GM11168 (cell line): ENCODE measurements around the gene COL26A1.
"Not testable (repeated sequence)": the region's sequence is repeated elsewhere in the genome, so short reads cannot be mapped to it uniquely, and the experiment has no call there.

ENCODE experiments used
- in situ Hi-C: fragments of 300-500 bp; cut with MboI; formaldehyde crosslinking; loops from one replicate; pipeline ENCODE4 v1.12.0; 2022; ENCODE audit warnings: low sequenced_read_pairs; ENCODE audit not compliant: unreplicated experiment

COL26A1 gene

GRCh38 chr7:101487105-101487458 lies 124.4 kb downstream of the COL26A1 start:
- in situ Hi-C loops = no loop called here

- in situ Hi-C loops = no loop called here
Measured at GRCh38 chr7:101487753-101488152, 125.1 kb downstream of the COL26A1 start.

GRCh38 chr7:101488826-101489572 lies 126.3 kb downstream of the COL26A1 start:
- in situ Hi-C loops = no loop called here

DNA sequence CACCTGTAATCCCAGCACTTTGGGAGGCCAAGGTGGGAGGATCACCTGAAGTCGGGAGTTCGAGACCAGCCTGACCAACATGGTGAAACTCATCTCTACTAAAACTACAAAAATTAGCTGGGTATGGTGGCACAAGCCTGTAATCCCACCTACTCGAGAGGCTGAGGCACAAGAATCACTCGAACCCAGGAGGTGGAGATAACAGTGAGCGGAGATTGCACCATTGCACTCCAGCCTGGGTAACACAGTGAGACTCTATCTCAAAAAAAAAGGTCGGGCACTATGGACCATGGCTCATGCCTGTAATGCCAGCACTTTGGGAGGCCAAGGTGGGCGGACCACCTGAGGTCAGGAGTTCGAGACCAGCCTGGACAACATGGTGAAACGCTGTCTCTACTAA lies 127.8 kb downstream of the COL26A1 start:
- in situ Hi-C loops = not testable (repeated sequence)

- in situ Hi-C loops = not testable (repeated sequence)
Measured at GRCh38 chr7:101491442-101491841, 128.8 kb downstream of the COL26A1 start.

GRCh38 chr7:101494602-101495329 lies 132.1 kb downstream of the COL26A1 start:
- in situ Hi-C loops = no loop called here

- in situ Hi-C loops = no loop called here
Measured at GRCh38 chr7:101496017-101496416, 133.3 kb downstream of the COL26A1 start.

- in situ Hi-C loops = no loop called here
Measured at GRCh38 chr7:101501351-101501750, 138.7 kb downstream of the COL26A1 start.

DNA sequence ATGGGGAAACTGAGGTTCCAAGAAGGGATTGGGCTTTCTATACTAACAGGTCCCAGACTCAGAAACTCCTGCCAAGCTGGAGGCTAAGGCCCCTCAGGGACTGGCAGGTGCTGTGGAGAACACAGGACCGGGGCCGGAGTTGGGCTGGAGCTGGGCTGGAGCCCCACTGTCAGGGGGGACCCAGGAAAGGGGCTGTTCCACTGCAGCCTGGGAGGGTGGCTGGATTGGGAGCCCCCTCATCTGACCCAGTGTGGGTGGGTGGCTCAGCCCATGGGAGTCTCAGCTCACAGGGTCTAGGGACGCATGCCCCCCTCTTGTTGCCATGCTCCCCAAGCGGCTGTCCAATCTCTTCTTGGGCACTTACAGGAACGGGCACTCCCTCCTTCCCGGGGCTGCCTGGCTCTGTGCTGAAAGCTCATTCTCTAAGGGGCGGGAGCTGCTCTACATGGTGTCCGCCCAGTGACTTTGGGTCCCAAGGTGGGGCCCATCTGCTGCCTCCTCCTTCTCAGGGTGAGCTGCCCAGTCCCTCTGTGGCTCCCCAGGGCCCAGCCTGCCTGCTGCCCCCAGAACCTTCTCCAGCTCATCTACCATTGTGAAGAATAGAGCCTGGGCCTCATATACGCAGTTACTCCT lies 139.9 kb downstream of the COL26A1 start:
- in situ Hi-C loops = no loop called here

DNA sequence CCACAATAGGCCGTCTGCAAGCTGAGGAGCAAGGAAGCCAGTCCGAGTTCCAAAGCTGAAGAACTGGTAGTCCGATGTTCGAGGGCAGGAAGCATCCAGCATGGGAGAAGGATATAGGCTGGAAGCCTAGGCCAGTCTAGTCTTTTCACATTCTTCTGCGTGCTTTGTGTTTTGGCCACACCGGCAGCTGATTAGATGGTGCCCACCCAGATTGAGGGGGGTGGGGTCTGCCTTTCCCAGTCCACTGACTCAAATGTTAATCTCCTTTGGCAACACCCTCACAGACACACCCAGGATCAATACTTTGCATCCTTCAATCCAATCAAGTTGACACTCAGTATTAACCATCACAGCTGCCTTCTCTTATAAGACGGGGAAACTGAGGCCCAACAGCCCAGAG lies 142.8 kb downstream of the COL26A1 start:
- in situ Hi-C loops = not testable (repeated sequence)

DNA sequence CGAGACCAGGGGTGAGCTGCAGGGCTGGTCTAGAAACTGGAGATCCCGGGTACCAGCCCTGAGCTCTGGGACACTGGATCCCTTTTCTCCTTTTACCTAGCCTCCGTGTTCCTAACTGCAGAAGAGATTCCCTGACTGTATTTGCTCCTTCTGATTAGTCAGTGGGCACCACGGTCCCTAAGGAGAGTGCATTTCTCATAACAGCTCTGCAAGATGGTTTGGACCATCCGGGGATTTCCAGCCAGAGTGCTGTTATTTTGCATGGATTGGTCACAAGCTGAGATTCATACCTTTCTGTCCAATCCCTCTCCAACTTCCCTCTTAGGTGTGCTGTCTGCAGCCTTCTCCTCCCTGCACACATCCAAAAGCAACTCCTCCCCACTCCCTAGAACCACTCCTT lies 143.9 kb downstream of the COL26A1 start:
- in situ Hi-C loops = no loop called here

- in situ Hi-C loops = no loop called here
Measured at GRCh38 chr7:101507327-101507726, 144.7 kb downstream of the COL26A1 start.

DNA sequence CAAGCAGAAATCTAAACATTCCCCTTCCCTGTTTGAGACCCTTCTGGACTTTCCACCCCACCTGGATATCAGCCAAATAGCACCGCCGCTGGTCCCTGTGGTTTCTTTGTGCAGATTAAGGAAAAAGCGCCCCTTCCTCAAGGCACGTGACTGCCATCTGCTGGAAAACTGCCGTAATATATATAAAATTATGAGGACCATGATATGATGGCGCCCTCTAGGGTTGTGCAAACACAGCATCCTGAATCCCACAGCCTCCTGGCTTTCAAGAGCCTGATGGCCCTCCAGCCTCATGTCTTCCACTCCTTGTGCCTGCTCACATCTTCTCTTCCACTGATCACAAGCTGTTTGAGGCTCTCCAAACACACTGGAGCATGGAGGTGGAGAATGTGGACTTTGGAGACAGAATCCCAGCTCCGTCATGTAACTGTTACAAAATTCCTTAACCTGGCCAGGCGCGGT lies 145.1 kb downstream of the COL26A1 start:
- in situ Hi-C loops = no loop called here

DNA sequence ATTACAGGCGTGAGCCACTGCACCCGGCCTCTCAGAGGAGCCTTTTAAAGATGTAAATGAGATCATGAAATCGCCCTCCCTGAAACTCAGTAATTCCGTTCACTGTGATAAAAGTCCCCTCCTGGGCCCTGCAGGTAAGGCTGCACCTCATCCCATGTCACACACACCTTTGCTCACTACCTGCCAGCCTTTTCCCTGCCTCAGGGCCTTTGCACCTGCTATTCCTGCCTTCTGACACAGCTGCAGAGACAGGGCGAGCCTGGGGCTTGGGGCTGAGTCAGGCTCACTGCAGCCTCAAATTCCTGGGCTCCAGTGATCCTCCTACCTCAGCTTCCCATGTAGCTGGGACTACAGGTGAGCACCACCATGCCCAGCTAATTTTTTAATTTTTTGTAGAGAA lies 147.6 kb downstream of the COL26A1 start:
- in situ Hi-C loops = no loop called here

GRCh38 chr7:101511965-101512364 lies 149.3 kb downstream of the COL26A1 start:
- in situ Hi-C loops = no loop called here

- in situ Hi-C loops = no loop called here
Measured at GRCh38 chr7:101516851-101517250, 154.2 kb downstream of the COL26A1 start.

- in situ Hi-C loops = no loop called here
Measured at GRCh38 chr7:101517304-101517703, 154.6 kb downstream of the COL26A1 start.

DNA sequence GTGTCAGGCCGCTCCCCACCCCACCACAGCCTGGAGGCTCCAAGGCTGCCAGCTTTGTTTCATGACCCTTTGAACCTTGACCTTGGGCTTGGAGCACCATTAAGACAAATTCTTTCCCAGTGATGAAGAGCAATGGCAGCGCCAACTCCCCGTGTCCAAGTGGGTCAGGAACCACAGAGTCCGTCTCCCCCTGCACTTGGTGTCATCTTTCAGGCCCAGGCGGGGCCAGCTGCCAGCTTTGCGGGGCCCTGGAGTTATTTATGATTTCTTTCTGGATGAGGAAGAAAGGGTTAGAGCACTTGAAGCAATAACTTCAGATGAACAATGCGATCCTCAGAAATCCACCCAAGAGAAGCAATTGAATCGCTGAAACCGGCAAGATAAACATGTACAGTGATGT lies 155.7 kb downstream of the COL26A1 start:
- in situ Hi-C loops = no loop called here

DNA sequence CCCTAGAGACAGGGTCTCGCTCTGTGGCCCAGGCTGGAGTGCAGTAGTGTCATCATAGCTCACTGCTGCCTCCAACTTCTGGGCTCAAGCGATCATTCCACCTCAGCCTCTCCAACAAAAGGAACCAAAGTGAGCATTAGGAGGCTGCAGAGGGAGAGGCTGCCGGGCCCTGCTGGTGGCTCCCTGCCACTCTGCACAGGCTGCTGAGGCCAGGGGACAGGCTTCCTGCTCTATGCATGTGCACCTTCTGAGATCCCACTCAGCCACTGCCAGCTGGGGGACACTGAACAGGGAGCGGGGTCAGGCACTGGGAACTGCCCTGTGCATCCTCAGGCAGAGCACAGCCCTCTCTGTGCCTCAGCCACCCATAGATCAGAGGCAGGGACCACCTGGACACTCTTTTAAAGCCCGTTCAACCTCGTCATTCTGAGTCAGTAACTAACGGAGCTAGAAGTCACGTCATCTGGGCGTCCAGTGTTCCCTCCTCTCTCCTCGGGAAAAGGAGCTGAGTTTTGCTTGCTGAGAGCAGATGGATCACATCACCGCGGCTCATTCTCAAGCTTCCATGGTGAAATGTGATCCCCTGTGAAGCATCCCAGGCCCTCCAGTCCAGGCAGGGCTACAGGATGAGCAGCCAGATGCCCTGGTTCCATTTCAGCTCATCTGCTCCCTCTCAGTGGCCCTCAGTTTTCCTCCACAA lies 156.8 kb downstream of the COL26A1 start:
- in situ Hi-C loops = no loop called here

DNA sequence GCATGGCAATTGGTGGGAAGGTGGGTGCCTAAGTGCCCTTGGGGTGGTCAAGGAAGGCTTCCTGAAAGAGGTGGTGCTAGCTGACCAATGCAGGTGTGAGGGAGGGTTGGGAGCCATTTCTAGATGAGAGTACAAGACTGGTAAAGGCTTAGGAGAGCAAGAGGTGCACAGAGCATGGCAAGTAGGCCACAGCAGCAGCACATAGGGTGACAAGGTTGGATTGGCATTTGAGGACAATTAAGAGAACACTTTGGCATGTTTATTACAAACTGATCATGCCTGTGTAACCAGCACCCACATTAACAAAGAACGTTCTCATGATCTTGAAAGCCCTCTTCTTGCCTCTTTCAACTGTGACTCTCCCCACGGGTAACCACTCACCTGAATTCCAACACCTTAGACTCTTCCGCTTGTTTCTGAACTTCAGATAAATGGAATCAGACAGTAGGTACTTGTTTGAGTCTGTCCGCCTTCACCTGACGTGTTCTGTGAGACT lies 158.8 kb downstream of the COL26A1 start:
- in situ Hi-C loops = no loop called here

DNA sequence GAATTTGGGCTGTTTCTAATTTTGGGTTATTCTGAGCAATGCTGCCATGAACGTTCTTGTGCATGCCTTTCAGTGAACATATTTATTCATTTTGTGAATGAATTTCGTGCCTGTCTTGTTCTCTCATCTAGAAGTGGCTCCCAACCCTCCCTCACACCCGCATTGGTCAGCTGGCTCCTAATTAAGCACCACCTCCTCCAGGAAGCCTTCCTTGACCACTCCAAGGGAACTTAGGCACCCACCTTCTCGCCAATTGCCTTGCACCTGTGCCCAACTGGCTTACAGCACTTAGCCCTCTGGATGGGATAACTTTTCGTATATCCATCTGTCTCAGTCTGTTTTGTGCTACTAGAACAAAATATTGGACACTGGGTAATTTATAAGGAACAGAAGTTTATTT lies 159.3 kb downstream of the COL26A1 start:
- in situ Hi-C loops = no loop called here
